ENCODE results near the gene KIF5A.

The KIF5A gene

GRCh38 chr12:57618966-57619433, 69.2 kb downstream of the KIF5A start:
- TF ChIP-seq NFIC (IDR thresholded peaks at IDR 0.05) (no peak), CEBPB (IDR thresholded peaks at IDR 0.05) (no peak), TEAD4 (IDR thresholded peaks at IDR 0.05) (no peak), CREB1 (IDR thresholded peaks at IDR 0.05; ENCODE audit: low read depth) (no peak), FOXM1 (IDR thresholded peaks at IDR 0.05; ENCODE audit: borderline replicate concordance, low read depth) (no peak), REST (IDR thresholded peaks at IDR 0.05; ENCODE audit: low read depth) (no peak), EP300 (IDR thresholded peaks at IDR 0.05; ENCODE audit: borderline replicate concordance) (no peak), ZBTB7A (IDR thresholded peaks at IDR 0.05; ENCODE audit: low read depth) (no peak), EGR1 (IDR thresholded peaks at IDR 0.05) (no peak), TCF12 (IDR thresholded peaks at IDR 0.05; ENCODE audit: low read depth) (no peak), RAD21 (IDR thresholded peaks at IDR 0.05; ENCODE audit: low read depth) (no peak), YY1 (IDR thresholded peaks at IDR 0.05; ENCODE audit: low read depth) (no peak), TAF1 (IDR thresholded peaks at IDR 0.05; ENCODE audit: low read depth) (no peak)
- TF ChIP-seq, protein P1, sequence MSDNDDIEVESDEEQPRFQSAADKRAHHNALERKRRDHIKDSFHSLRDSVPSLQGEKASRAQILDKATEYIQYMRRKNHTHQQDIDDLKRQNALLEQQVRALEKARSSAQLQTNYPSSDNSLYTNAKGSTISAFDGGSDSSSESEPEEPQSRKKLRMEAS (IDR thresholded peaks at IDR 0.05): no peak
- TF ChIP-seq, protein P2, sequence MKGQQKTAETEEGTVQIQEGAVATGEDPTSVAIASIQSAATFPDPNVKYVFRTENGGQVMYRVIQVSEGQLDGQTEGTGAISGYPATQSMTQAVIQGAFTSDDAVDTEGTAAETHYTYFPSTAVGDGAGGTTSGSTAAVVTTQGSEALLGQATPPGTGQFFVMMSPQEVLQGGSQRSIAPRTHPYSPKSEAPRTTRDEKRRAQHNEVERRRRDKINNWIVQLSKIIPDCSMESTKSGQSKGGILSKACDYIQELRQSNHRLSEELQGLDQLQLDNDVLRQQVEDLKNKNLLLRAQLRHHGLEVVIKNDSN (IDR thresholded peaks at IDR 0.05): no peak

DNA sequence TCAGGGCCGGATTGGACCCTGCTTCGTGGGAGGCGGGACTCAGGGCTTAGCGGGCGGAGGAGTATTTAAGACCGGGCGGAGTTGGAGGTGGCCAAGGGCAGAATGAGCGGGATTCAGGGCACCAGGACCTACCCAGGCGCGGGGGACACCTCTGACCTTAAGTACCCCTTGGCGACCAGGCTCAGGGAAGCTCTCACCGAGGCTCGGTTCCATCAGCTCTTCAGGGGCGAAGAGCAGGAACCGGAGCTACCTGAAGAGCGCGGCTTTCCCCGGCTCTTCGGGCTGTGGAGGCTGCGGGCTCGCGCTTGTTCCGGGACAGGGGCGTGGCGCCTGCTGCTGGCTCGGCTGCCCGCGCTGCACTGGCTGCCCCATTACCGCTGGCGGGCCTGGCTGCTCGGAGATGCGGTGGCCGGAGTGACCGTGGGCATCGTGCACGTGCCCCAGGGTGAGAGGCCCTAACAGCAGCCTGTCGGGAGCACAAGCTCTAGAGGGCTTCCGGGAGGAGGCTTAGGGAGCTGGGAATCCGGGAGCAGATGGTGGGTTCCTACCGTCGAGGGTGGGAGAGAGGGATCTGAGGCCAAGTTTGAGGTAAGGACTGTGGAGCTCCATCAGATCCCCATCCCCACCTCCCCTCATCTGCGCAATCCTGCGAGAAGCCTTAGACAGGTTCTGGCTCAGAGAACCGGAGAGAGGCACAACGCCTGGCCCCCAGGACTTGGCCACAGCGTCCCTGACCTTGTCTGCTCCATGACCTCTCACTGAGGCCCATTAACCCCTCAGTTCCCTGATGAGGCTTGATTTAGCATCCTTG, 69.8 kb downstream of the KIF5A start:
- no peak for TF ChIP-seq REST (IDR thresholded peaks at IDR 0.05; ENCODE audit: low read depth)
- TF ChIP-seq EGR1 (IDR thresholded peaks at IDR 0.05): no peak
- TF ChIP-seq, protein P2 (IDR thresholded peaks at IDR 0.05): no peak
- no peak for TF ChIP-seq ZBTB7A (IDR thresholded peaks at IDR 0.05; ENCODE audit: low read depth)
- no peak for TF ChIP-seq TCF12 (IDR thresholded peaks at IDR 0.05; ENCODE audit: low read depth)
- TF ChIP-seq TEAD4 (IDR thresholded peaks at IDR 0.05): no peak
- TF ChIP-seq, protein P1 (IDR thresholded peaks at IDR 0.05): no peak
- TF ChIP-seq RAD21 (IDR thresholded peaks at IDR 0.05; ENCODE audit: low read depth): no peak
- no peak for TF ChIP-seq CREB1 (IDR thresholded peaks at IDR 0.05; ENCODE audit: low read depth)
- no peak for TF ChIP-seq FOXM1 (IDR thresholded peaks at IDR 0.05; ENCODE audit: borderline replicate concordance, low read depth)
- TF ChIP-seq CEBPB (IDR thresholded peaks at IDR 0.05): no peak
- TF ChIP-seq TAF1 (IDR thresholded peaks at IDR 0.05; ENCODE audit: low read depth): no peak
- TF ChIP-seq NFIC (IDR thresholded peaks at IDR 0.05): no peak
- no peak for TF ChIP-seq YY1 (IDR thresholded peaks at IDR 0.05; ENCODE audit: low read depth)
- no peak for TF ChIP-seq EP300 (IDR thresholded peaks at IDR 0.05; ENCODE audit: borderline replicate concordance)

DNA sequence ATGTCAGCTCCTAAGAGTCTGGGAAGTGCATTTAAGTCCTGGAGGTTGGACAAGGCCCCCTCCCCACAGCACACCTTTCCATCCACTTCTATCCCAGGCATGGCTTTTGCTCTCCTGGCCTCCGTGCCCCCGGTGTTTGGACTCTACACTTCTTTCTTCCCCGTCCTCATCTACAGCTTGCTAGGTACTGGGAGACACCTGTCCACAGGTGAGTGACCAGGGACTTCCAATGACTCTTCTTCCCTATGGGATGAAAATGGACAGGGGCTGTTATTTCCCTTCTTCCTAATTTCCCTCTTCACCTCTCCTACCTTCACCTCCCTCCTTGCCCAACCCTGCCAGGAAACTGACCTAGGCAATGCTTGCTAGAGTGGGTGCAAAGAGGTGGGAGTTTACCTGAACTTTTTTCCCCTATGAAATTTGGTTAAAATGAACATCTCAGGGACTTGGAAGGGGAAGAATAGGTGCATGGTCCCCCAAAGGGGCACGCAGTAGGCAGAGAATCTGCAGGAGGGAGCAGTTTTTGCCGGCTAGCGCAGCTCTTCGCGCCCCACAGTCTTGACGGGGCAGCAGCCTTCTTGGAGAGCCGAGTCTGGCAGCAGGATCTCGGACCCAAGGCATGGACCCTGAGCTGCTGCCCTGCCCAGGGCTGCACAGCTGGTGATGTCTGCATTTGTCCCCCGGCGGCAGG, 70.5 kb downstream of the KIF5A start:
- no peak for TF ChIP-seq CEBPB (IDR thresholded peaks at IDR 0.05)
- no peak for TF ChIP-seq ZBTB7A (IDR thresholded peaks at IDR 0.05; ENCODE audit: low read depth)
- no peak for TF ChIP-seq FOXM1 (IDR thresholded peaks at IDR 0.05; ENCODE audit: borderline replicate concordance, low read depth)
- TF ChIP-seq TCF12 (IDR thresholded peaks at IDR 0.05; ENCODE audit: low read depth): no peak
- TF ChIP-seq TAF1 (IDR thresholded peaks at IDR 0.05; ENCODE audit: low read depth): no peak
- no peak for TF ChIP-seq RAD21 (IDR thresholded peaks at IDR 0.05; ENCODE audit: low read depth)
- TF ChIP-seq, protein P2 (IDR thresholded peaks at IDR 0.05): no peak
- no peak for TF ChIP-seq EP300 (IDR thresholded peaks at IDR 0.05; ENCODE audit: borderline replicate concordance)
- TF ChIP-seq TEAD4 (IDR thresholded peaks at IDR 0.05): no peak
- no peak for TF ChIP-seq REST (IDR thresholded peaks at IDR 0.05; ENCODE audit: low read depth)
- no peak for TF ChIP-seq YY1 (IDR thresholded peaks at IDR 0.05; ENCODE audit: low read depth)
- TF ChIP-seq, protein P1 (IDR thresholded peaks at IDR 0.05): no peak
- no peak for TF ChIP-seq CREB1 (IDR thresholded peaks at IDR 0.05; ENCODE audit: low read depth)

Measured in Ishikawa (cell line).